Stimulated activated CD8-positive, alpha-beta memory T cell treated with anti-CD3 and anti-CD28 coated beads, Interleukin-12 subunit alpha, Interleukin-12 subunit beta, amount 100 ng/mL, for 24 hours (primary cell): ENCODE measurements around the gene SPTBN4.
"Not testable (repeated sequence)": the region's sequence is repeated elsewhere in the genome, so short reads cannot be mapped to it uniquely, and the experiment has no call there.

ENCODE experiments used
- DNase-seq: peaks from one replicate; pipeline ENCODE4 v3.0.0-alpha.2; 2020; ENCODE audit errors: extremely low read depth

SPTBN4 gene

GRCh38 chr19:40561947-40562346 is 95.1 kb downstream of the SPTBN4 start:
- no peak for DNase-seq

GRCh38 chr19:40564535-40564934 is 97.7 kb downstream of the SPTBN4 start:
- DNase-seq: not testable (repeated sequence)

GRCh38 chr19:40565355-40565754 is 98.6 kb downstream of the SPTBN4 start:
- no peak for DNase-seq

- no peak for DNase-seq
Observed at GRCh38 chr19:40565910-40566495, 99.2 kb downstream of the SPTBN4 start.

- DNase-seq: no peak
Observed at GRCh38 chr19:40567040-40567749, 100.4 kb downstream of the SPTBN4 start.

GRCh38 chr19:40567750-40568494 is 101.1 kb downstream of the SPTBN4 start:
- DNase-seq: no peak

- peak; percentile 84 for DNase-seq
Observed at GRCh38 chr19:40570313-40571004, 103.7 kb downstream of the SPTBN4 start.

GRCh38 chr19:40571005-40571318 is 104.2 kb downstream of the SPTBN4 start:
- DNase-seq: no peak

- DNase-seq: no peak
Observed at GRCh38 chr19:40571831-40572495, 105.2 kb downstream of the SPTBN4 start.

GRCh38 chr19:40575326-40575725 is 108.5 kb downstream of the SPTBN4 start:
- DNase-seq: no peak

- DNase-seq: no peak
Observed at GRCh38 chr19:40576151-40576584, 109.4 kb downstream of the SPTBN4 start.

GRCh38 chr19:40576585-40577451 is 110.0 kb downstream of the SPTBN4 start, which contains the start of gene SHKBP1:
SHKBP1 (plus strand) TSS chr19:40576873; CDS start chr19:40576900, 27 bp downstream.
- DNase-seq: peak; percentile 84

GRCh38 chr19:40578442-40578908 is 111.7 kb downstream of the SPTBN4 start:
- no peak for DNase-seq

- no peak for DNase-seq
Observed at GRCh38 chr19:40580619-40581018, 113.8 kb downstream of the SPTBN4 start.

- DNase-seq: no peak
Observed at GRCh38 chr19:40581531-40581930, 114.7 kb downstream of the SPTBN4 start.

- no peak for DNase-seq
Observed at GRCh38 chr19:40582467-40582866, 115.7 kb downstream of the SPTBN4 start.

- DNase-seq: no peak
Observed at GRCh38 chr19:40583283-40583682, 116.5 kb downstream of the SPTBN4 start.

- no peak for DNase-seq
Observed at GRCh38 chr19:40584007-40584406, 117.2 kb downstream of the SPTBN4 start.

- DNase-seq: no peak
Observed at GRCh38 chr19:40585241-40585981, 118.6 kb downstream of the SPTBN4 start.

- DNase-seq: no peak
Observed at GRCh38 chr19:40585982-40586422, 119.2 kb downstream of the SPTBN4 start.
